Stomach (tissue), 9 donors: ENCODE results near the gene ZBTB45. TPM values are rescaled to one million over a fixed set of nuclear protein-coding genes. Genes with fewer than 3 reads are reported as not detected.

Source experiments
- DNase-seq, 2 donors: peaks; one replicate each; pipeline versions ENCODE4 v3.0.0 to v3.0.0-alpha.2; 2013 to 2019
- H3K27ac ChIP-seq, 5 donors: fragments of 200-600 bp in 4 of 5; sonication (generic) in 4 of 5; one replicate each; pipeline ENCODE4 v1.5.1; 2013 to 2019; ENCODE audit warnings: mild to moderate bottlenecking in 1 of 5, moderate library complexity in 1 of 5
- H3K27me3 ChIP-seq, 3 donors: fragments of 200-600 bp; sonication (generic); one replicate each; pipeline ENCODE4 v1.5.1; 2017 to 2019; ENCODE audit warnings: mixed run types in 1 of 3
- H3K36me3 ChIP-seq, 4 donors: fragments of 200-600 bp; sonication (generic); 1 replicate in 3 of 4; 2 replicates in 1 of 4; pipeline ENCODE4 v1.5.1; 2016 to 2019
- H3K4me1 ChIP-seq, 4 donors: fragments of 200-600 bp; sonication (generic); one replicate each; pipeline ENCODE4 v1.5.1; 2016 to 2019
- H3K4me3 ChIP-seq, 4 donors: fragments of 200-600 bp; sonication (generic) in 3 of 4; one replicate each; pipeline ENCODE4 v1.5.1; 2016 to 2019; ENCODE audit warnings: mild to moderate bottlenecking in 1 of 4
- H3K9me3 ChIP-seq, 4 donors: fragments of 200-600 bp; sonication (generic); one replicate each; pipeline ENCODE4 v1.5.1; 2016 to 2019
- EP300 ChIP-seq: sonication (generic); formaldehyde crosslinking; IDR thresholded peaks from one replicate; pipeline ENCODE4 v1.6.1; 2017; ENCODE audit warnings: antibody characterized with exemption
- POLR2A ChIP-seq, 4 donors: fragments of 450-650 bp; IDR thresholded peaks; one replicate each; pipeline ENCODE4 v1.6.1; 2016; ENCODE audit warnings: antibody characterized with exemption in 4 of 4, control low read depth in 2 of 4, mild to moderate bottlenecking in 1 of 4, moderate library complexity in 1 of 4
- POLR2AphosphoS5 ChIP-seq, 3 donors: sonication (generic); formaldehyde crosslinking; IDR thresholded peaks; one replicate each; pipeline ENCODE4 v1.6.1; 2016; ENCODE audit warnings: antibody characterized with exemption in 3 of 3
- WGBS, 5 donors: extraction: QIAGEN DNeasy Blood & Tissue Kit in 3 of 5; methylation state at CpG; one replicate each; pipeline versions ENCODE4 v1.1.5 to v1.1.7; 2013 to 2018; 5-methylcytosine and 5-hydroxymethylcytosine counted together
- intact Hi-C: fragments of 100-400 bp; cut with DNase I; formaldehyde crosslinking; loops from one replicate; pipeline ENCODE4 v1.15.1; 2023; ENCODE audit warnings: low total_unique reads
- polyA plus RNA-seq, 3 donors: library from polyadenylated mRNA; stranded (reverse); fragments of 200-250 nt; gene quantifications; one replicate each; pipeline ENCODE4 v1.2.3, GENCODE V29; 2013
- total RNA-seq, 5 donors: library from RNA; depleted of rRNA; stranded (reverse); fragments of >200 nt; gene quantifications; one replicate each; pipeline versions ENCODE4 v1.1.0 to v1.2.3, GENCODE V29; 2014 to 2016
- TF ChIP-seq, protein P1 (sequence below), 7 experiments: fragments of 450-650 bp in 4 of 7; fragments of 200-600 bp in 3 of 7; sonication (generic) in 3 of 7; IDR thresholded peaks; one replicate each; pipeline ENCODE4 v1.5.1; 2016 to 2019; ENCODE audit warnings: antibody characterized with exemption in 7 of 7, control low read depth in 2 of 7, mild to moderate bottlenecking in 1 of 7
- donor health status: healthy with polysubstance abuse.
- donor health status: Bipolar disorder and iron deficiency.
- donor health status: healthy.

The ZBTB45 gene
- total and polyA plus RNA-seq, 8 donors: 2.4 to 49.0 (median 8.2) TPM; not detected in 1

- Histone ChIP-seq H3K9me3 (no peaks in the 10 kb centered on the region), H3K4me1 (peaks cover 32 to 62% (median 55%) of the 10 kb centered on the region in 4 donors), H3K4me3 (no peak overlapping the region), H3K36me3 (peaks cover 79 to 85% (median 82%) of the 10 kb centered on the region in 4 donors), H3K27ac (no peak overlapping the region), H3K27me3 (no peaks in the 10 kb centered on the region)
- 93 to 96% (median 94%) methylated on average over 17 to 18 of the region's 18 CpGs for WGBS, 5 donors
- no peak for DNase-seq
- TF ChIP-seq EP300: no peak
- TF ChIP-seq POLR2AphosphoS5 (IDR thresholded peaks at IDR 0.05): no peak
- TF ChIP-seq, protein P1, sequence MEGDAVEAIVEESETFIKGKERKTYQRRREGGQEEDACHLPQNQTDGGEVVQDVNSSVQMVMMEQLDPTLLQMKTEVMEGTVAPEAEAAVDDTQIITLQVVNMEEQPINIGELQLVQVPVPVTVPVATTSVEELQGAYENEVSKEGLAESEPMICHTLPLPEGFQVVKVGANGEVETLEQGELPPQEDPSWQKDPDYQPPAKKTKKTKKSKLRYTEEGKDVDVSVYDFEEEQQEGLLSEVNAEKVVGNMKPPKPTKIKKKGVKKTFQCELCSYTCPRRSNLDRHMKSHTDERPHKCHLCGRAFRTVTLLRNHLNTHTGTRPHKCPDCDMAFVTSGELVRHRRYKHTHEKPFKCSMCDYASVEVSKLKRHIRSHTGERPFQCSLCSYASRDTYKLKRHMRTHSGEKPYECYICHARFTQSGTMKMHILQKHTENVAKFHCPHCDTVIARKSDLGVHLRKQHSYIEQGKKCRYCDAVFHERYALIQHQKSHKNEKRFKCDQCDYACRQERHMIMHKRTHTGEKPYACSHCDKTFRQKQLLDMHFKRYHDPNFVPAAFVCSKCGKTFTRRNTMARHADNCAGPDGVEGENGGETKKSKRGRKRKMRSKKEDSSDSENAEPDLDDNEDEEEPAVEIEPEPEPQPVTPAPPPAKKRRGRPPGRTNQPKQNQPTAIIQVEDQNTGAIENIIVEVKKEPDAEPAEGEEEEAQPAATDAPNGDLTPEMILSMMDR (IDR thresholded peaks at IDR 0.05): no peak
- no peak for TF ChIP-seq POLR2A (IDR thresholded peaks at IDR 0.05)
- intact Hi-C loops: no loop called here
Measured at GRCh38 chr19:58551577-58552471, 32.2 kb upstream of the ZBTB45 start.

GRCh38 chr19:58551123-58551497, 31.5 kb upstream of the ZBTB45 start:
- H3K36me3 ChIP-seq: peaks cover 74 to 85% (median 81%) of the 10 kb centered on the region in 4 donors
- 25 to 48% (median 41%) methylated on average over 1 of the region's 1 CpG for WGBS, 5 donors
- intact Hi-C loops: no loop called here
- peaks cover 32 to 62% (median 55%) of the 10 kb centered on the region in 4 donors for H3K4me1 ChIP-seq
- H3K9me3 ChIP-seq: no peaks in the 10 kb centered on the region
- no peak for DNase-seq
- TF ChIP-seq EP300: no peak
- TF ChIP-seq, protein P1 (IDR thresholded peaks at IDR 0.05): no peak
- no peak for TF ChIP-seq POLR2A (IDR thresholded peaks at IDR 0.05)
- TF ChIP-seq POLR2AphosphoS5 (IDR thresholded peaks at IDR 0.05): no peak
- H3K4me3 ChIP-seq: no peak overlapping the region
- no peak overlapping the region for H3K27ac ChIP-seq
- no peaks in the 10 kb centered on the region for H3K27me3 ChIP-seq

- Histone ChIP-seq H3K4me3 (no peak overlapping the region), H3K4me1 (peaks cover 32 to 62% (median 55%) of the 10 kb centered on the region in 4 donors), H3K27ac (no peak overlapping the region), H3K27me3 (no peaks in the 10 kb centered on the region), H3K36me3 (peaks cover 69 to 82% (median 77%) of the 10 kb centered on the region in 4 donors), H3K9me3 (no peaks in the 10 kb centered on the region)
- TF ChIP-seq, protein P1 (IDR thresholded peaks at IDR 0.05): no peak
- TF ChIP-seq POLR2AphosphoS5 (IDR thresholded peaks at IDR 0.05): no peak
- TF ChIP-seq POLR2A (IDR thresholded peaks at IDR 0.05): no peak
- TF ChIP-seq EP300: no peak
- intact Hi-C loops: no loop called here
- DNase-seq: no peak
- 76 to 90% (median 84%) methylated on average over 10 to 13 of the region's 13 CpGs for WGBS, 5 donors
Measured at GRCh38 chr19:58550362-58551122, 30.9 kb upstream of the ZBTB45 start.

GRCh38 chr19:58549664-58550361, 30.2 kb upstream of the ZBTB45 start:
- Histone ChIP-seq H3K4me1 (peaks cover 33 to 63% (median 55%) of the 10 kb centered on the region in 4 donors), H3K27ac (no peak overlapping the region), H3K36me3 (peaks cover 67 to 80% (median 76%) of the 10 kb centered on the region in 4 donors), H3K9me3 (no peaks in the 10 kb centered on the region), H3K27me3 (no peaks in the 10 kb centered on the region), H3K4me3 (no peak overlapping the region)
- DNase-seq: no peak
- TF ChIP-seq, protein P1 (IDR thresholded peaks at IDR 0.05): no peak
- TF ChIP-seq POLR2AphosphoS5 (IDR thresholded peaks at IDR 0.05) (no peak), EP300 (no peak), POLR2A (IDR thresholded peaks at IDR 0.05) (no peak)
- WGBS, 5 donors: 85 to 88% (median 87%) methylated on average over 11 of the region's 11 CpGs; no CpG with 5 or more reads in 1 of the 5 donors
- intact Hi-C loops: no loop called here
